ENCODE data around the gene XXYLT1.

The XXYLT1 gene

GRCh38 chr3:195036574-195036973 lies 234.4 kb downstream of the XXYLT1 start:
- no peak for DNase-seq

GRCh38 chr3:195036203-195036505 lies 234.8 kb downstream of the XXYLT1 start:
- no peak for DNase-seq

- no peak for DNase-seq
These were observed 235.4 kb downstream of the XXYLT1 start for GRCh38 chr3:195035345-195036202.

- no peak for DNase-seq
These were observed 236.4 kb downstream of the XXYLT1 start for GRCh38 chr3:195034541-195034940.

GRCh38 chr3:195034101-195034500 lies 236.9 kb downstream of the XXYLT1 start:
- DNase-seq = no peak

- DNase-seq = no peak
These were observed 237.3 kb downstream of the XXYLT1 start for GRCh38 chr3:195033531-195034091.

GRCh38 chr3:195032955-195033354 lies 238.0 kb downstream of the XXYLT1 start:
- DNase-seq = no peak

GRCh38 chr3:195032106-195032759 lies 238.7 kb downstream of the XXYLT1 start:
- no peak for DNase-seq

GRCh38 chr3:195031574-195032003 lies 239.4 kb downstream of the XXYLT1 start:
- DNase-seq = no peak

GRCh38 chr3:195030791-195031321 lies 240.1 kb downstream of the XXYLT1 start:
- DNase-seq = no peak

- DNase-seq = peak; percentile 58
These were observed 241.9 kb downstream of the XXYLT1 start for GRCh38 chr3:195028877-195029606.

GRCh38 chr3:195025884-195026200 lies 245.1 kb downstream of the XXYLT1 start:
- DNase-seq = no peak

- peak; percentile 25 for DNase-seq
These were observed 245.7 kb downstream of the XXYLT1 start for GRCh38 chr3:195025056-195025883.

GRCh38 chr3:195023989-195024388 lies 247.0 kb downstream of the XXYLT1 start:
- DNase-seq = no peak

GRCh38 chr3:195023576-195023975 lies 247.4 kb downstream of the XXYLT1 start:
- no peak for DNase-seq

- DNase-seq = no peak
These were observed 249.3 kb downstream of the XXYLT1 start for GRCh38 chr3:195021692-195022091.

- no peak for DNase-seq
These were observed 250.0 kb downstream of the XXYLT1 start for GRCh38 chr3:195020921-195021320.

GRCh38 chr3:195020185-195020584 lies 250.8 kb downstream of the XXYLT1 start:
- no peak for DNase-seq

- no peak for DNase-seq
These were observed 251.6 kb downstream of the XXYLT1 start for GRCh38 chr3:195019335-195019734.

Measured in suppressor macrophage treated with lipopolysaccharide for 4 hours (primary cell).